ENCODE measurements around the gene SCYGR8. TPM values are rescaled to one million over a fixed set of nuclear protein-coding genes. Genes with fewer than 3 reads are reported as not detected.
"Not testable (repeated sequence)": the region's sequence is repeated elsewhere in the genome, so short reads cannot be mapped to it uniquely, and the experiment has no call there.

SCYGR8 gene, protein sequence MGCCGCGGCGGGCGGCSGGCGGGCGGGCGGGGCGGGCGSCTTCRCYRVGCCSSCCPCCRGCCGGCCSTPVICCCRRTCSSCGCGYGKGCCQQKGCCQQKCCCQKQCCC
- total RNA-seq, result not detected
- long read RNA-seq, result 0 reads

DNA sequence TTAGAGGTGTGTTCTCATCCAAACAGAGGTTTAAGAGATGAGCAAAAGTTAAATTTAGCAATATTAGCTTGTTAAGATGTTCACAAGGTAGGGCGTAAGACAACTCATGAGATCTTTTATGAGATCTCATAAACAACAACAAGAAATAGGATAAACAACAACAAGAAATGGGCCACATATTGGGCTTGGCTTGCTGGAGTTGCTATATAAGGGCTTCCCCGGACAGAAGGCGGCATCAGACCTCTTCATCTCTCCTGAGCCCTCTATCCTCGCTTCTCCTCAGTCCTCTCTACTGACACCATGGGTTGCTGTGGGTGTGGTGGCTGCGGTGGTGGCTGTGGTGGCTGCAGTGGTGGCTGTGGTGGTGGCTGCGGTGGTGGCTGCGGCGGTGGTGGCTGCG, at the start of gene SCYGR8:
TSS of gene SCYGR8 (plus strand) at position 301 of the 400 bp plus-strand sequence. CDS start at position 301, 0 bp downstream.
- DNase-seq (no peak), ATAC-seq (no peak)
- intact Hi-C loops (cut with micrococcal nuclease), result no loop called here

DNA sequence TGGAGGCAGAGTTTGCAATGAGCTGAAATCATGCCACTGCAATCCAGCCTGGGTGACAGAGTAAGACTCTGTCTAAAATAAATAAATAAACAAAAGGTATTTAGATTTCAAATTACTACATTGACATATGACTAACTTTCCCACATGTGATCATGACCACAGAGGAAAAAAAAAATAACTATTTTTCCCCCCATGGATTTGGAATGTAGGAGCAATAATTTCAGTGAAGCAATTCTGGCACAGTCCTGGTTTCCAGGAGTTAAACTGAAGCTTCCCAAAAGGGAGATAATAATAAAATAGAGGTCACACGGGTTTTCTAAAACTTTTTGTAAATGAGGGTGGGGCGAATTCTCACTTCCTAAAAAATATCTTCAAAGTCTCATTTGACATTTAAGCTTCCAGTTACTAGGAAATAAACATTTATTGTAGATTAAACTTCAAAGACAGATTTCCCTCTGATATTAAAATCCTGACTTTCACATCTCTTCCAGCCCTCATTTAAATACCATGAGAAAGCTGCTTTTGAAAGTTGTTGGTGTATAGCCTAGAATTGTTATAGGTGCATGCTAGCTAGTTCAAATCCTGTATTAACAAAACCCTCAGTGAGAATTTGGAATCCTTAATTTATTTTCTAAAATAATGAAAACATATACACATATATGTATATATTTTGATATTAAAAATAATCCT, 48.6 kb upstream of the SCYGR8 start:
- DNase-seq (no peak), ATAC-seq (no peak)

DNA sequence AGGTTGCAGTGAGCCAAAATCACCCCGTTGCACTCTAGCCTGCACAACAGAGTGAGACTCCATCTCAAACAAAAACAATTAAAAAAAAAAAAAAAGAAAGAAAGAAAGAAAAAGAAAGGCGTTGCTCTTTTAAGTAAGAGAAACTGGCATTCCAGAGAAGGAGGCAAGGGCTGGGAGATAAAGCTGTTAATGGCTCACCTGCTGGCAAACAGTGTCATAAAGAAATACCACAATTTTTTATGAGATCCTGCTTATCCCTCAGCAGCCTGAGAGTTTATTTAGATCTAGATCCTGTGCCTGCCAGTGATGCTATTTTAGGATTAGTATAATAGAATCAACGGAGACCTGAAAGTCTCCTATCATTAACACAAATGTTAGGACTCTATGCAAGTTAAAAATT, 44.1 kb upstream of the SCYGR8 start:
- ATAC-seq (no peak), DNase-seq (no peak)
- intact Hi-C loops (cut with micrococcal nuclease), result no loop called here

More for the DNA sequence above, 48.6 kb upstream of the SCYGR8 start:
- intact Hi-C loops (cut with micrococcal nuclease), result no loop called here

DNA sequence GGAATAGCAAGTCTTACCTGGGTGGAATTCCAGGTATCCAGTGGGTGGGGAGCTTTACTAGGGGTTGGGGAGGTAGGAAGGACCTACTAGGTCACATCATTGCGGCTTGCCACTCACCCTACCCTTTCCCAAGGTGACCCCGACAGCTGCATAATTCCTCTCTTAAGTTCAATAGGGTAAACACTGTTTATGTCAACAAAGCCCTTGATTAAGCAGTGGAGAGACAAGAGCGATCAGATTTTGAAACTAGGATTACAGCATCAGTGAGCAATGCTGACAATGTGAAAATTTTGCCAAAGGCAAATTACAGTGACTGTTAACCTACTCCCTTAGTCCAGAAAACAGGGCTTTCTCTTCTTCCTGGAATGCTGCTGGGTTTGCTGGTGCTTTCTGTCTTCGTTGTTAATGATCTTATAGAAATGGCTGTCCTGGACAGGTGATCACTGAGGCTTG, 42.4 kb upstream of the SCYGR8 start:
- ATAC-seq, result no peak

DNA sequence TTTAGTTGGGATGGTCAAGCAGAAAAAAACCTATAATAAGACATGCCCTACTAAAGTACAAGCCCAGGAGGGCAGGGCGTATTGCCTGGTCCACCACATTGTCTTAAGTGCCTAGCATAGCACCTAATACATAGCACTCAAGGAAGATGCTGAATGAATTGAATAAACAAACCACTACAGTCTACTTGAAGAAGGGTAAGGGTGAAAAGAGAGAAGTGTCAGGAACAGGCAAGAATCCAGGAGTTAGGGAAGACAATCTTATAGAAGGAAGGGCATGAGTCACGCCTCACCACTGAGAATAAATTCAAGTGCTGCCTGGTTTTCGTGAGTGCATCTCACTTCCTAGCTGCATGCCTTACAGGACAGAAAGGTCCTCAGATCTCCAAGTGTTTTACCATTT, 41.7 kb upstream of the SCYGR8 start:
- ATAC-seq (no peak), DNase-seq (no peak)
- intact Hi-C loops (cut with micrococcal nuclease), result no loop called here

More for the DNA sequence above, 42.4 kb upstream of the SCYGR8 start:
- DNase-seq, result no peak
- intact Hi-C loops (cut with micrococcal nuclease), result no loop called here

DNA sequence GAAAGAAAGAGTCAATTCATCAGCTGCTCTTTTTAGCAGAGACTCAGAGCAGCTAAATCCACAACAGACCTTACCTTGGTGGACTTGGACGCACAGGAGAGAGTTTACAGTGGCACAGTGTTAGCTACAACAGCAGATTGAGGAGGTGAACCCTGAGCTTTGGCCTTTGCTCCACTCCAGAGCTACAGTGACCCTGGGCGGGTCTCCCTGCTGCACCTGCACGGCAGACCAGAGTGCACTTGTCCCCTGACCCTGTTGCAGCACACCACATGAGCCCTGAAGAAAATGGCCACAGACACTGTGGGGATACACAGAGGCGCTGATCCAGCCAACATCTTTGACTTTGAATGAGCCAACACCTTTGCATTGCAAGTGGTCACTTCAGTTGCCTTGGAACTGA, 38.8 kb upstream of the SCYGR8 start:
- intact Hi-C loops (cut with micrococcal nuclease), result no loop called here
- DNase-seq, result no peak
- no peak for ATAC-seq

DNA sequence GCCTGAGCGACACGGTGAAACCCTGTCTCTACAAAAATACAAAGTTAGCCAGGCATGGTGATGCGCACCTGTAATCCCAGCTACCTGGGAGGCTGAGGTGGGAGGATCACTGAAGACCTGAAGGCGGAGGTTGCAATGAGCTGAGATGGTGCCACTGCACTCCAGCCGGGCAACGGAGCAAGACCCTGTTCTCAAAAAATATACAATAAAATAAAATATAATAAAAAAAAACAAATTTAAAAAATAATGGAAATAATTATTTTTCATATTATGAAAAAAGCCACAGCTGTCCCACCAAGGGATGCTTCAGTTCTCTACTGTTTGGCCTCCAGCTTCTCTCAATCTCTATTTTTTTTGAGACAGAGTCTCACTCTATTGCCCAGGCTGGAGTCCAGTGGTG, 38.3 kb upstream of the SCYGR8 start:
- intact Hi-C loops (cut with micrococcal nuclease), result no loop called here
- ATAC-seq (no peak), DNase-seq (no peak)

DNA sequence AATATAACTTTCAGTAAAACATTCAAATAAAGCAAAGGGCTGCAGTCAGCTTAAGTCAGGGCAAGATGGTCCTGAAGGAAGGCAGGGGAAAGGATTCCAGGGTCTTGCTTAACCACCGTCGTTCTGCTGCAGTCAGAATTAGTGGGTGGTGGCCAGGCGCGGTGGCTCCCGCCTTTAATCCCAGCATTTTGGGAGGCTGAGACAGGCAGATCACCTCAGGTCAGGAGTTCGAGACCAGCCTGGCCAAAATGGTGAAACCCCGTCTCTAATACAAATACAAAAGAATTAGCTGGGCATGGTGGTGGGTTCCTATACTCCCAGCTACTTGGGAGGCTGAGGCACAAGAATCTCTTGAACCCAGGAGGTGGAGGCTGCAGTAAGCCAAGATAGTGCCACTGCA, 34.7 kb upstream of the SCYGR8 start:
- DNase-seq, result no peak
- no peak for ATAC-seq
- intact Hi-C loops (cut with micrococcal nuclease), result no loop called here

DNA sequence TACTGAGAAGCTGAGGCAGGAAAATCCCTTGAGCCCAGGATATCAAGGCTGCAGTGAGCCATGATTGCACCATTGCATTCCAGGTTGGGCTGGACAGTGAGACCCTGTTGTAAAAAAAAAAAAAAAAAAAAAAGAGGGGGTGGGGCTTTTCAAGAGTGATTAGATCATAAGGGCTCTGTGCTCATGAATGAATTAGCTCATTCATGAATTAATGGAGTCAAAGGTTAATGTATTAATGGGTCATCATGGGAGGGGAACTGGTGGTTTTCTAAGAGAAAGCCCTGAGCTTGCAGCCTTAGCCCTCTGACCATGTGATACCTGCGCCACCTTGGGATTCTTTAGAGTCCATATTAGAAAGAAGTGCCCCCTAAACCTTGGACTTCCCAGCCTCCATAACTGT, 32.4 kb upstream of the SCYGR8 start:
- intact Hi-C loops (cut with micrococcal nuclease), result no loop called here
- no peak for DNase-seq
- no peak for ATAC-seq

DNA sequence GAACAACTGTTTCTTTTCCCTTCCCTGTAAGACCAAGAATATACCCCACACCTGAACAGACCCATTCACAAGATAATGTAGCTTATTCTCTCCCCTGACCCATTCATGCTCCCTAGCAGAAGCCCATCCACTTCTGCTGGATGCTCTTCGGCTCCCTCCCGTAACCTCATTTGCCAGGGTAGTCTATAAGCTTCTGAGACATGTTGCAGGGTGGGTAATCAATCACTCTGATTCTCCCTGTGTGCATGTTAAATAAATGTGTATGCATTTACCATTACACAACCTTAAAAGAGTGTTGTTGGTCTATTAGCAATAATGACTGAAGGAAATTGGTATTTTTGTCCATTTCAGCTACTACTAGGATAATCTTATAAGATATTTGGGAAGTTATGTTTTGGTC, 29.2 kb upstream of the SCYGR8 start:
- ATAC-seq (no peak), DNase-seq (no peak)
- intact Hi-C loops (cut with micrococcal nuclease), result no loop called here

DNA sequence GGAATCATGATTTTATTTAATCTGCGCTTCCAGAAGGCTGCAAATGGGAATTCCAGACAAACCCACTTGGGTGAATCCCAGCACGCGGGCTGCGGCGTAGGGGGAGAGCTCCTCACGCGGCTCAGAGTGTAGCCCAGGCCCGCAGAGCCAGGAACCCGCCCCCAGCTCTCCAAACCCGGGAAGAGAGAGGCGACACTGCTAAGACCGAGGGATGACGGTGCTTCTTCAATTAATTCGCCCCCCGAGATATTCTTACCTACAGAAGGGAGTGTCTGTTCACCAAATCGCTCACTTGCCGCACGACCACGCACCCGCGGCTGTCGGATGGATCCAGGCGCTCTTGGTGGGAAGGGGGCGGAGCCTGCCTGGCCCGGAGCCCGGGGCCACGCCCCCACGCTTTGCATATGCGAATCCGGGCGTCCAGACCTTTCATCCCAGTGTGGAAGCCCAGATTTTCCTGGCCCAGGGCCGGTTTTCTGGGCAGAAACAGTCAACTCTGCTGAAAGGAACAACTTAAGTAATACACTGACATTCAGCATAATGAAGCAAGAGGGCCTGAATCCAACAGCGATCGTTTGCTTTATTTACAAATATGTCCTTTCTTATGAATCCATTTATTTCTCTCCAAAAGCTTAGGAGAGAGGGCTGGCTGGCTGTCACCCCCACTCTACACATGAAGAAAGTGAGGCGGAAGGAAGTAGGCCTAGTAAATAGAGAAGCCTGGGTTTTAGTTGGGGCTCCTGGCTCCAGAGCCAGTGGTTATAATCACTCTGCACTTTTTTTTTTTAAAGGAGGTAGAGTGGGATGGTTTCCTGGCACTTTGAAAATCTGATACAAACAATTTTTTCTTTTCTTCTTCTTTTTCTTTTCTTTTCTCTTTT, 27.8 kb upstream of the SCYGR8 start, which contains the start of gene SLC19A3:
TSS of gene SLC19A3 (minus strand) at position 342 of the 881 bp plus-strand sequence. CDS start 15,710 bp downstream, outside the sequence.
- intact Hi-C loops (cut with micrococcal nuclease), result no loop called here
- ATAC-seq, result peak; percentile 97
- peak; percentile 93 for DNase-seq

DNA sequence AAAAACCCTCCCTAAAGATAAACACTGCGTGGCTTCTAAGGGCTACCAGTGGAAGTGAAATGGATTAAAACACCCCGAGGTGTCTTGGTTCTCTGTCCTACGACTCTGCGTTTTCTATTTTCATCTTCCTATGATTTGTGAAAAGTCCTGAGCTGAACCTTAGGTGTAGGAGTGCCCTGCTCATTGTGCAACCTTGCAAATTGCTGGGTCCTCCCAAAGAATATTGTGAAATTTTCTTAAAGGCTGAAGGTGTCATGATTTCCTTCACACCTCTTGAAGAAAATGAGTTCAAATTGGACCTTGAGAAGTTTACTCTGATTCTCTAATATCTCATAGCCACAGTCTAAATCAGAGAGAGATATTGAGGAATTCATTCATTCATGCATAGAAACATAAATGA, 26.1 kb upstream of the SCYGR8 start:
- ATAC-seq, result no peak
- DNase-seq, result no peak
- intact Hi-C loops (cut with micrococcal nuclease), result no loop called here

DNA sequence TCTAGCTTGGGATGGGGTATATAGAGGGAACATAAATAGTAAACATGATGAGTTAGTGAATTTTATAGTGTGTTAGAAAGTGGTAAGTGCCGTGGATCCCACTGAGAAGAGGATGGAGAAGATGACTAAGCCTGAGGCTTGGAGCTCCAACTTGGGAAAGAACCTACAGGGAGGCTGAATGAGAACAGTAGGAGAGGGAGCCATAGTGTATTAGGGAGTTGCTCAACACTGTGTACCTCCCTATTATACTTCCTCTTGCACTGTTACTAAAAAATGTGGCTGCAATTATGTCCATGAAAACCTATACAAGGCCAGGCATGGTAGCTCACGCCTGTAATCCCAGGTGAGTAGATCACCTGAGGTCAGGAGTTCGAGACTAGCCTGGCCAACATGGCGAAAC, 25.0 kb upstream of the SCYGR8 start:
- ATAC-seq, result no peak
- no peak for DNase-seq
- intact Hi-C loops (cut with micrococcal nuclease), result no loop called here

DNA sequence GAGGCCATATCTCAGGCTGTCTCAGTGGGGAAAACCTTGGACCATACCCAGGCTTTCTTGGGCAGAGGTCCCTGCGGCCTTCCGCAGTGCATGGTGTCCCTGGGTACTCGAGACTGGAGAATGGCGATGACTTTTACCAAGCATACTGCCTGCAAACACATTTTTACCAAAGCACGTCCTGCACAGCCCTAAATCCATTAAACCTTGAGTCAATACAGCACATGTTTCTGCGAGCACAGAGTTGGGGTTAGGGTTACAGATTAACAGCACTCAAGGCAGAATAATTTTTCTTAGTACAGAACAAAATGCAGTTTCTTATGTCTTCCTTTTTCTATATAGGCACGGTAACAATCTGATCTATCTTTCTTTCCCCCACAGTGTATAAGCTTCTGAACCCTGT, 22.9 kb upstream of the SCYGR8 start:
- ATAC-seq; intact Hi-C loops (cut with micrococcal nuclease); DNase-seq: not testable (repeated sequence)

DNA sequence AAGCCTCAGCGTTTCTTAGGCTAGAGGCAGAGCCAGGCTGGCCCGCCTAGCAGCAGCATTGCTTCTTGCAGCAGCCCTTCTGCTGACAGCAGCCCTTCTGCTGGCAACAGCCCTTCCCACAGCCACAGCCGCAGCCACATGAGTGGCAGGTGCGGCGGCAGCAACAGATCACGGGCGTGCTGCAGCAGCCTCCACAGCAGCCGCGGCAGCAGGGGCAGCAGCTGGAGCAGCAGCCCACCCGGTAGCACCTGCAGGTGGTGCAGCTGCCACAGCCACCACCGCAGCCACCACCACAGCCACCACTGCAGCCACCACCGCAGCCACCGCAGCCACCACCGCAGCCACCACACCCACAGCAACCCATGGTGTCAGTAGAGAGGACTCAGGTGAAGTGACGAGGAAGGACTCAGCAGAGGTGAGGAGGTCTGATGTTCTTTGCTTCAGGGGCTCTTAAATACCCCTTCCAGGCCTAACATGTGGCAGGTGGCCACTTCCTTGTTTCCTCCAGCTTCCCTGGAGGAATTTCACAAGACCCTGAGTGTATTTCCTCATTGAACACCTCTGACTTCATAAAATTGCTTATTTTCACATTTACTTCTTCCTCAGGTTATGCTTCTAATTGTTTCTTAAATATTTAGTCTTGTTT, 21.2 kb upstream of the SCYGR8 start, which contains the start of gene SCYGR6:
TSS of gene SCYGR6 (minus strand) at position 364 of the 646 bp plus-strand sequence. CDS start at position 364, 0 bp downstream.
- no peak for ATAC-seq
- no peak for DNase-seq
- intact Hi-C loops (cut with micrococcal nuclease), result no loop called here

DNA sequence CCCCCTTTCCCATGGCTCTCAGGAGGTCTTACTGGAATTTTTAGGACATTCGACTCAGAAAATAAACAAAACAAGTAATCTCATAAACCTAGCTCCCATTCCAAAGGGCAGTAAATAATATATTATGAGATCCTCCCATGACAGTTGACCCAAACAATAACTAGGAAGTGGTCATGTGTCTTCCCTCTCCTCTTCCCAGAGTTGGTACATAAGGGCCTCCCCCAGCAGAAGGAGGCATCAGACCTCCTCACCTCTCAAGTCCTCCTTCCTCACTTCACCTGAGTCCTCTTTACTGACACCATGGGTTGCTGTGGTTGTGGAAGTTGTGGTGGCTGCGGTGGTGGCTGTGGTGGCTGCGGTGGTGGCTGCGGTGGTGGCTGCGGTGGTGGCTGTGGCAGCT, 17.7 kb upstream of the SCYGR8 start, which contains the start of gene SCYGR7:
TSS of gene SCYGR7 (plus strand) at position 301 of the 400 bp plus-strand sequence. CDS start at position 301, 0 bp downstream.
- ATAC-seq, result no peak
- intact Hi-C loops (cut with micrococcal nuclease), result no loop called here

DNA sequence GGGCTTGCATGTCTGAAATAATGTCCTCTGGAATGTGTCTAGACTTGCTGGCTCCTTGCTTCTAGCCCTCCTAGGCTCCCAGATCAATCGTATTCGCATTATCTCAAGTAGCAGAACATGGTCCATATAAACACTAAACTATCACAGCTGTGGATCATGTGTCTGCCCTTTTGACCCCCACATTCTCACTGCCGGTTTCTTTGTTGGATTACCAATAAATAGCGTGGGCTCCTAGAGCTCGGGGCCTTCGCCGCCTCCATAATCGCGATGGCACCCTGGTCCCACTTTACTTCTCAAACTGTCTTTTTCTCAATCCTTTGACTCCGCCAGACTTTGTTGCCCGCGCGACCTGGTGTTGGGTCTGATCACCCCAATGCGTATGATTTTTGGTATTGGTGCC, 6.3 kb upstream of the SCYGR8 start:
- no peak for DNase-seq
- intact Hi-C loops (cut with micrococcal nuclease), result no loop called here
- ATAC-seq, result no peak

More for the DNA sequence above, 17.7 kb upstream of the SCYGR8 start, which contains the start of gene SCYGR7:
- DNase-seq, result no peak

DNA sequence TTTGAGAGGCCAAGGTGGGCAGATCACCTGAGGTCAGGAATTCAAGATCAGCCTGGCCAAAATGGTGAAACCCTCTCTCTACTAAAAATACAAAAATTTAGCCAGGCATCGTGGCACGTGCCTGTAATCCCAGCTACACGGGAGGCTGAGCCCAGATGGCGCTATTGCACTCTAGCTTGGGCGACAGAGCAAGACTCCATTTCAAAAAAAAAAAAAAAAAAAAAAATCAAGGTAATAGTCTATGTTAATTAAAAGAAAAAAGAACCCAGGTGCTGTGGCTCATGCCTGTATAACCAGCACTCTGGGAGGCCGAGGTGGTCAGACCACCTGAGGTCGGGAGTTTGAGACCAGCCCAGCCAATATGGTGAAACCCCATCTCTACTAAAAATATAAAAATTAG, 5.0 kb upstream of the SCYGR8 start:
- ATAC-seq; intact Hi-C loops (cut with micrococcal nuclease); DNase-seq: not testable (repeated sequence)

DNA sequence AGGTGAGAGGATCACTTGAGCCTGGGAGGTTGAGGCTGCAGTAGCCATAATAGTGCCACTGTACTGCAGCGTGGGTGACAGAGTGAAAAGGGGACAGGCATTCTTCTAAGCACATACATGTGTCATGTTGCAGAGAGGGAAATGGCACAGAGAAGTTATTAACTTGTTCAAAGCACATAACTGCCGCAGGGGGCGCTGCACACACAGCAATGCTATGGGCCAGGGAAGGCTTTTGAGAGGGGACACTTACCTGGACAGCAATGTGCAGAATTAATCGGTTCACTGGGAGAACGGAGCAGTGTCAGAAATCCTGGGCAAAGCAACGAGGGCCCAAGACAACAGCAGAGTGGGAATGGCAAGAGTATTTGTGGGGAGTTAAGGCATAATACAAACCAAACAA, 2.4 kb downstream of the SCYGR8 start:
- no peak for ATAC-seq
- intact Hi-C loops (cut with micrococcal nuclease), result no loop called here
- DNase-seq, result no peak
